GM13976 (cell line): ENCODE data around the gene OXSR1.

Experiments
- DNase-seq: peaks from one replicate; pipeline ENCODE4 v3.0.0; 2012; ENCODE audit warnings: low spot score
- in situ Hi-C: fragments of 300-500 bp; cut with MboI; formaldehyde crosslinking; loops from one replicate; pipeline ENCODE4 v1.12.0; 2022; ENCODE audit warnings: low sequenced_read_pairs, mixed read lengths, inconsistent platforms; ENCODE audit not compliant: unreplicated experiment
- TF ChIP-seq, protein P1 (sequence below): IDR thresholded peaks from 2 replicates; pipeline ENCODE4 v1.5.1; 2012; ENCODE audit warnings: borderline replicate concordance, mild to moderate bottlenecking; ENCODE audit not compliant: insufficient read depth; ENCODE audit errors: extremely low read depth, missing control alignments, control extremely low read depth

The OXSR1 gene

GRCh38 chr3:38245930-38246329, 80.6 kb downstream of the OXSR1 start:
- TF ChIP-seq, protein P1, sequence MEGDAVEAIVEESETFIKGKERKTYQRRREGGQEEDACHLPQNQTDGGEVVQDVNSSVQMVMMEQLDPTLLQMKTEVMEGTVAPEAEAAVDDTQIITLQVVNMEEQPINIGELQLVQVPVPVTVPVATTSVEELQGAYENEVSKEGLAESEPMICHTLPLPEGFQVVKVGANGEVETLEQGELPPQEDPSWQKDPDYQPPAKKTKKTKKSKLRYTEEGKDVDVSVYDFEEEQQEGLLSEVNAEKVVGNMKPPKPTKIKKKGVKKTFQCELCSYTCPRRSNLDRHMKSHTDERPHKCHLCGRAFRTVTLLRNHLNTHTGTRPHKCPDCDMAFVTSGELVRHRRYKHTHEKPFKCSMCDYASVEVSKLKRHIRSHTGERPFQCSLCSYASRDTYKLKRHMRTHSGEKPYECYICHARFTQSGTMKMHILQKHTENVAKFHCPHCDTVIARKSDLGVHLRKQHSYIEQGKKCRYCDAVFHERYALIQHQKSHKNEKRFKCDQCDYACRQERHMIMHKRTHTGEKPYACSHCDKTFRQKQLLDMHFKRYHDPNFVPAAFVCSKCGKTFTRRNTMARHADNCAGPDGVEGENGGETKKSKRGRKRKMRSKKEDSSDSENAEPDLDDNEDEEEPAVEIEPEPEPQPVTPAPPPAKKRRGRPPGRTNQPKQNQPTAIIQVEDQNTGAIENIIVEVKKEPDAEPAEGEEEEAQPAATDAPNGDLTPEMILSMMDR = no peak
- in situ Hi-C loops = no loop called here
- DNase-seq = no peak

DNA sequence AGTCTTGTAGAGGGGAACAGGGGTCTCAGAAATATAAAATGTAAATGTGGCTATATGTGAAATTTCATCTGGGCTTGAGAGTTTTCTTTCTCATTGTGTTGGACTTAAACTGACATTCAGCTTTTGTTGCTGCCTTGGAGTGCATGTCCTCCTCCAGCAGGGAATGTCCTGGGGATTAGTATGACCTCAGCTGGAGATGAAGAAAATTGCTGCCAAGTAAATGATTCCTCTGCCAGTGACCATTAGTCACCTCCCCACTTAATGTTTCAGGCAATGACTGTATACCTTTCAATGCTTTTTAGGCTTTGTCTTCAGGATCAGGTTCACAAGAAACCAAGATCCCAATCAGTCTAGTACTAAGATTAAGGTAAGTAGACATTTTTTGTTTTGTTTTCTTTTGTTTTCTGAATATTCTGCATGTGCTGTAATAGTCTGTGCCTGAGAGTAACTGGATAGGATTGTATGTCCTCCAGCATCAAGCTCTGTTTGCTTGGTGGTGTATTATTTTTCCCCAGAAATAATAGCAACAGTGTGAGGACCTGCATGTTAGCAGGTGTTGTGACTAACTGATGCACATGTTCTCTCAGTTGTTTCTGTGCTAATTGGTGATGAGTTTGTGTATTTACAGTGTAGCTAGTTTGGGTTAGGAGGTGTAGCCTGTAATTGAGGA, 82.2 kb downstream of the OXSR1 start:
- TF ChIP-seq, protein P1 = no peak
- DNase-seq = no peak
- in situ Hi-C loops = no loop called here

DNA sequence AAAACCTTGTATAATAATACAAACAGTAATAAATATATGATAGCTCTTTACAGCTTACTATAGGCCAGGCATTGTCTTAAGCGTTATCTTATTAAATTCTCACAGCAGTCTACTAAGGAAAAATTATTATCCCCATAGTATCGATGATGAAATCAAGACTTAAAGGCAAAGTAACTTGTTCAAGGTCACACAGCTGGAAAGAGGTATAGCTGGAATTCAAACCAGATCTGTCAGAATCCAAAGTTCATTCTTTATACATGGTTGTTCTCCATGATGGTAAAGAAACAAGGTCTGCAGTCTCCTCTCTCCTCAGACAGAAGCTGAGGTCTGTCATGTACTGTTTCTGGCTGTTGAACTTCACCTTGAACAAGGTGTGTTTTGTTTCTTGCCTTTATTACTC, 84.9 kb downstream of the OXSR1 start:
- no peak for DNase-seq
- in situ Hi-C loops = no loop called here
- TF ChIP-seq, protein P1 = no peak

GRCh38 chr3:38251197-38251596, 85.9 kb downstream of the OXSR1 start:
- in situ Hi-C loops = no loop called here
- no peak for DNase-seq
- TF ChIP-seq, protein P1 = no peak

GRCh38 chr3:38253704-38254103, 88.4 kb downstream of the OXSR1 start:
- in situ Hi-C loops = no loop called here
- DNase-seq = no peak
- TF ChIP-seq, protein P1 = no peak

- no peak for DNase-seq
- in situ Hi-C loops = no loop called here
- TF ChIP-seq, protein P1 = no peak
Measured at GRCh38 chr3:38254872-38255271, 89.5 kb downstream of the OXSR1 start.
